Measurements from ENCODE around the gene CABLES2. TPM values are rescaled to one million over a fixed set of nuclear protein-coding genes. Genes with fewer than 3 reads are reported as not detected.

Gene CABLES2
- total and polyA plus RNA-seq, 2 donors (not counting 3 experiments of a cell fraction or from before 2014, with no cell fraction given): 7.8 to 9.9 TPM

DNA sequence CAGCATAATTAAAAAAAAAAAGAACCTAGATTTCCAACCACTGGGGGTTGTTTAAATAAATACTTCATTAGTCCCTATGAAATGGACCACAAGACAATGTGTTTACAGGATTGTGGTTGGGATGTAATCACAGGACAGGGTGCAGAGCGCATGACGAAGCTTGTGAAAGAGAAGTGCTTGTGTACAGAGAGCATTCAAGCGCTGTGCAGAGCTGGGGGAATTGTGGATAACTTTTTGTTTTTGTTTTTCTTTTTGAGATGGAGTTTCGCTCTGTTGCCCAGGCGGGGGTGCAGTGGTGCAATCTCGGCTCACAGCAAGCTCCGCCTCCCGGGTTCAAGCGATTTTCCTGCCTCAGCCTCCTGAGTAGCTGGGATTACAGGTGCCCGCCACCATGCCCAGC lies 62.3 kb downstream of the CABLES2 start:
- no peak for DNase-seq (ENCODE audit: low read depth, low spot score)
- Histone ChIP-seq H3K79me2 (ENCODE audit: control insufficient read depth, insufficient read depth, low read length) (peaks cover 5% of the 10 kb centered on the region), H2AFZ (ENCODE audit: low read depth, low read length) (no peak overlapping the region), H3K27ac (ENCODE audit: insufficient read depth, low read depth, low read length) (no peak overlapping the region), H3K27me3 (ENCODE audit: control insufficient read depth in 2 of 2, insufficient read depth in 2 of 2, low read length in 2 of 2) (no peaks in the 10 kb centered on the region), H3K9me1 (replicated peaks; ENCODE audit: control insufficient read depth, extremely low read depth, insufficient read depth, low read length) (no peaks in the 10 kb centered on the region), H3K4me1 (ENCODE audit: control insufficient read depth, extremely low read depth, insufficient read depth, low read length) (no peaks in the 10 kb centered on the region), H3K9ac (replicated peaks; ENCODE audit: extremely low read depth, insufficient read depth, low read length) (no peak overlapping the region), H3K4me3 (replicated peaks in 1 of 3; ENCODE audit: insufficient read depth in 1 of 3, low read depth in 1 of 3, low read length in 3 of 3) (no peak overlapping the region), H3K36me3 (ENCODE audit: control insufficient read depth in 2 of 2, extremely low read depth in 1 of 2, insufficient read depth in 2 of 2, low read length in 2 of 2) (peaks cover 4 to 20% of the 10 kb centered on the region in 2 experiments), H3K9me3 (replicated peaks; ENCODE audit: control insufficient read depth, insufficient read depth, low read length) (no peaks in the 10 kb centered on the region), H4K20me1 (replicated peaks; ENCODE audit: control insufficient read depth, extremely low read depth, insufficient read depth, low read length) (no peaks in the 10 kb centered on the region), H3K4me2 (ENCODE audit: insufficient read depth, low read length) (no peak overlapping the region)
- POLR2A ChIA-PET: no interaction called here
- intact Hi-C loops (cut with micrococcal nuclease) (loop anchor here (5.0 kb wide), 1 partner anchor 38 kb away; no protein-coding TSS in a partner anchor), dilution Hi-C loops (cut with MboI; ENCODE audit: extremely low pct_ligation_motif_present, low sequenced_read_pairs) (no loop called here)
- FAIRE-seq: no peak
- TF ChIP-seq, protein P1, sequence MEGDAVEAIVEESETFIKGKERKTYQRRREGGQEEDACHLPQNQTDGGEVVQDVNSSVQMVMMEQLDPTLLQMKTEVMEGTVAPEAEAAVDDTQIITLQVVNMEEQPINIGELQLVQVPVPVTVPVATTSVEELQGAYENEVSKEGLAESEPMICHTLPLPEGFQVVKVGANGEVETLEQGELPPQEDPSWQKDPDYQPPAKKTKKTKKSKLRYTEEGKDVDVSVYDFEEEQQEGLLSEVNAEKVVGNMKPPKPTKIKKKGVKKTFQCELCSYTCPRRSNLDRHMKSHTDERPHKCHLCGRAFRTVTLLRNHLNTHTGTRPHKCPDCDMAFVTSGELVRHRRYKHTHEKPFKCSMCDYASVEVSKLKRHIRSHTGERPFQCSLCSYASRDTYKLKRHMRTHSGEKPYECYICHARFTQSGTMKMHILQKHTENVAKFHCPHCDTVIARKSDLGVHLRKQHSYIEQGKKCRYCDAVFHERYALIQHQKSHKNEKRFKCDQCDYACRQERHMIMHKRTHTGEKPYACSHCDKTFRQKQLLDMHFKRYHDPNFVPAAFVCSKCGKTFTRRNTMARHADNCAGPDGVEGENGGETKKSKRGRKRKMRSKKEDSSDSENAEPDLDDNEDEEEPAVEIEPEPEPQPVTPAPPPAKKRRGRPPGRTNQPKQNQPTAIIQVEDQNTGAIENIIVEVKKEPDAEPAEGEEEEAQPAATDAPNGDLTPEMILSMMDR (IDR thresholded peaks at IDR 0.05; ENCODE audit: extremely low read depth in 1 of 2, insufficient read depth in 1 of 2, low read depth in 1 of 2, low read length in 2 of 2): no peak
- no peak for TF ChIP-seq EZH2 (IDR thresholded peaks at IDR 0.05; ENCODE audit: borderline replicate concordance, low read depth, low read length, severe bottlenecking)
- TF ChIP-seq, protein P2, sequence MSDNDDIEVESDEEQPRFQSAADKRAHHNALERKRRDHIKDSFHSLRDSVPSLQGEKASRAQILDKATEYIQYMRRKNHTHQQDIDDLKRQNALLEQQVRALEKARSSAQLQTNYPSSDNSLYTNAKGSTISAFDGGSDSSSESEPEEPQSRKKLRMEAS (IDR thresholded peaks at IDR 0.05; ENCODE audit: insufficient read depth, insufficient read length): no peak
- no peak for TF ChIP-seq JUN (IDR thresholded peaks at IDR 0.05; ENCODE audit: borderline replicate concordance, insufficient read depth, insufficient read length, low read depth)
- TF ChIP-seq GATA2 (IDR thresholded peaks at IDR 0.05; ENCODE audit: insufficient read depth, insufficient read length, low read depth, low read length): no peak
- BruUV-seq (replicated peaks): no TSS peak
- CTCF ChIA-PET: interaction anchor here (0.6 to 1.7 kb wide), 2 partner anchors 31 to 35 kb away, joined by 3 to 5 read pairs; no protein-coding TSS in a partner anchor
